Transverse colon (tissue), 4 donors: ENCODE data around the gene MTG2. TPM values are rescaled to one million over a fixed set of nuclear protein-coding genes. Genes with fewer than 3 reads are reported as not detected.
A peak's percentile ranks its signal among the peaks of the same experiment; 100 is the strongest.

Experiments used
- DNase-seq: peaks from one replicate; pipeline ENCODE4 v3.0.0-alpha.2; 2019
- H3K27ac ChIP-seq, 4 donors: fragments of 200-600 bp; sonication (generic); 2 replicates each; pipeline ENCODE4 v1.5.1; 2016 to 2018; ENCODE audit warnings: inconsistent platforms in 4 of 4
- H3K27me3 ChIP-seq: fragments of 200-600 bp; sonication (generic); 2 replicates; pipeline ENCODE4 v1.5.1; 2017; ENCODE audit warnings: inconsistent platforms
- H3K36me3 ChIP-seq, 4 donors: fragments of 200-600 bp; sonication (generic); 2 replicates each; pipeline ENCODE4 v1.5.1; 2017 to 2019; ENCODE audit warnings: inconsistent platforms in 4 of 4
- H3K4me1 ChIP-seq, 4 donors: fragments of 200-600 bp; sonication (generic); 2 replicates each; pipeline ENCODE4 v1.5.1; 2017 to 2020; ENCODE audit warnings: inconsistent platforms in 4 of 4
- H3K4me3 ChIP-seq, 4 donors: fragments of 200-600 bp; sonication (generic); 1 replicate in 1 of 4; 2 replicates in 3 of 4; pipeline versions ENCODE4 v1.5.1 to v1.6.1; 2017 to 2019; ENCODE audit warnings: inconsistent platforms in 4 of 4
- H3K9me3 ChIP-seq, 2 donors: fragments of 200-600 bp; sonication (generic); 2 replicates each; pipeline ENCODE4 v1.5.1; 2017 to 2019; ENCODE audit warnings: inconsistent platforms in 2 of 2
- EP300 ChIP-seq: sonication (generic); formaldehyde crosslinking; IDR thresholded peaks from one replicate; pipeline ENCODE4 v1.6.1; 2017; ENCODE audit warnings: antibody characterized with exemption, low read depth
- POLR2A ChIP-seq: fragments of 450-650 bp; IDR thresholded peaks from one replicate; pipeline ENCODE4 v1.6.1; 2016; ENCODE audit warnings: antibody characterized with exemption, mild to moderate bottlenecking, moderate library complexity
- POLR2AphosphoS5 ChIP-seq, 3 donors: sonication (generic); formaldehyde crosslinking; IDR thresholded peaks; one replicate each; pipeline ENCODE4 v1.6.1; 2016; ENCODE audit warnings: antibody characterized with exemption in 3 of 3
- WGBS, 2 donors: methylation state at CpG; one replicate each; pipeline ENCODE4 v1.1.5; 2018; ENCODE audit warnings: low coverage in 1 of 2; 5-methylcytosine and 5-hydroxymethylcytosine counted together
- in situ Hi-C, 4 donors: fragments of 200-750 bp; cut with MboI; loops; one replicate each; pipeline versions ENCODE4 v1.15.0 to v1.15.1; 2017; ENCODE audit warnings: low sequenced_read_pairs in 3 of 4, low pct_ligation_motif_present in 1 of 4, low pct_unique_long_range_greater_than_20kb in 1 of 4
- intact Hi-C: fragments of 100-400 bp; cut with DNase I; formaldehyde crosslinking; loops from one replicate; pipeline ENCODE4 v1.15.1; 2023; ENCODE audit warnings: low total_unique reads
- total RNA-seq, 4 donors: library from RNA; depleted of rRNA; stranded (reverse); fragments of >200 nt; gene quantifications; one replicate each; pipeline ENCODE4 v1.1.0, GENCODE V29; 2016
- TF ChIP-seq, protein P1 (sequence below), 5 experiments: fragments of 200-600 bp in 3 of 5; fragments of 450-650 bp in 2 of 5; sonication (generic) in 3 of 5; IDR thresholded peaks; 1 replicate in 2 of 5; 2 replicates in 3 of 5; pipeline ENCODE4 v1.5.1; 2016 to 2017; ENCODE audit warnings: antibody characterized with exemption in 5 of 5, inconsistent platforms in 3 of 5, mild to moderate bottlenecking in 2 of 5, moderate library complexity in 1 of 5

Gene MTG2
- total RNA-seq, 4 donors from 2014 or later, result 9.8 to 58.0 (median 23.1) TPM

- WGBS, 2 donors, result 84 to 90% methylated on average over 2 of the region's 2 CpGs
- intact Hi-C loops (loop anchor here (10.0 kb wide), 1 partner anchor 53 kb away; the partner anchor contains the start of gene OSBPL2), in situ Hi-C loops (no loop called here)
- Histone ChIP-seq H3K36me3 (no peaks in the 10 kb centered on the region), H3K9me3 (no peaks in the 10 kb centered on the region), H3K4me1 (peaks cover 7 to 20% (median 18%) of the 10 kb centered on the region in 4 donors), H3K27ac (peak overlapping the region; percentile 94 to 98 (median 96)), H3K27me3 (no peaks in the 10 kb centered on the region), H3K4me3 (peak overlapping the region in 1 of 4 donors; percentile 88)
- no peak for DNase-seq
- no peak for TF ChIP-seq EP300
- no peak for TF ChIP-seq POLR2AphosphoS5 (IDR thresholded peaks at IDR 0.05)
- no peak for TF ChIP-seq POLR2A
- TF ChIP-seq, protein P1, sequence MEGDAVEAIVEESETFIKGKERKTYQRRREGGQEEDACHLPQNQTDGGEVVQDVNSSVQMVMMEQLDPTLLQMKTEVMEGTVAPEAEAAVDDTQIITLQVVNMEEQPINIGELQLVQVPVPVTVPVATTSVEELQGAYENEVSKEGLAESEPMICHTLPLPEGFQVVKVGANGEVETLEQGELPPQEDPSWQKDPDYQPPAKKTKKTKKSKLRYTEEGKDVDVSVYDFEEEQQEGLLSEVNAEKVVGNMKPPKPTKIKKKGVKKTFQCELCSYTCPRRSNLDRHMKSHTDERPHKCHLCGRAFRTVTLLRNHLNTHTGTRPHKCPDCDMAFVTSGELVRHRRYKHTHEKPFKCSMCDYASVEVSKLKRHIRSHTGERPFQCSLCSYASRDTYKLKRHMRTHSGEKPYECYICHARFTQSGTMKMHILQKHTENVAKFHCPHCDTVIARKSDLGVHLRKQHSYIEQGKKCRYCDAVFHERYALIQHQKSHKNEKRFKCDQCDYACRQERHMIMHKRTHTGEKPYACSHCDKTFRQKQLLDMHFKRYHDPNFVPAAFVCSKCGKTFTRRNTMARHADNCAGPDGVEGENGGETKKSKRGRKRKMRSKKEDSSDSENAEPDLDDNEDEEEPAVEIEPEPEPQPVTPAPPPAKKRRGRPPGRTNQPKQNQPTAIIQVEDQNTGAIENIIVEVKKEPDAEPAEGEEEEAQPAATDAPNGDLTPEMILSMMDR (IDR thresholded peaks at IDR 0.05), result no peak
Observed at GRCh38 chr20:62181808-62182207, 1.0 kb upstream of the MTG2 start.

DNA sequence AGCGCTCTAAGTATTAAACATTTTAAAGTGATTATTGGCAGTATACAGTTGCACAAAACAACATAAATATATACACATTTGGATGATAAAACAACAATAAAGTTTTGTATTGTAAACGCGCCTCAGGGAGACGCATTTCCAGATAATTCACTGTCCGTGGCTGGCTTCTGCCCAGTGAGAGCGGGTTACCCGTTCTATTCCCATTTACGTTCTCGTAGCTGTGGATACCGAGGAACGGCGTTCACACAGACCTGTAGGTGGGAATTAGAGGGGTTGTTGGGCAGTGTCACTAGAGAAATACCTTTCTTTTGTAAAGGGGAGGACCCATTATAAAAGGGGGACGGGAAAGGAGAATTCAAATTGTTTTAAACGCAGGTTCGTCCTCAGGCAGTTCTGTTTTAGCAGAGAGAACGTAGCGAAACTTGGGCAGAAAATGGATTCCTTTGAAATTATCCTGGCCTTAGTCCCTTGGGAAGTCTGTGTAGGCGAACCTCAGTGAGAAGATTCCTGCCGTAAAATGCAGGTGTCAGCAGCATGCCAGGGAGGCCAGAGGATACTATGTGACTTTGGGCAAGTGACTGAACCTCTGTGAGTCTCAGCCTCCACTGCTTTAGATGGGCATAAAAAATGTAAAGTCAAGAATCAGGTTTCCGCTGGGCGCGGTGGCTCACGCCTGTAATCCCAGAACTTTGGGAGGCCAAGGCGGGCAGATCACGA is 756 bp downstream of the MTG2 start:
- Histone ChIP-seq H3K4me3 (peak overlapping the region; percentile 70 to 95 (median 88)), H3K27ac (peak overlapping the region; percentile 94 to 98 (median 96)), H3K36me3 (no peaks in the 10 kb centered on the region), H3K9me3 (no peaks in the 10 kb centered on the region), H3K27me3 (no peaks in the 10 kb centered on the region), H3K4me1 (peaks cover 7 to 25% (median 22%) of the 10 kb centered on the region in 4 donors)
- no peak for DNase-seq
- TF ChIP-seq EP300, result no peak
- TF ChIP-seq, protein P1 (IDR thresholded peaks at IDR 0.05), result no peak
- TF ChIP-seq POLR2AphosphoS5 (IDR thresholded peaks at IDR 0.05), result no peak
- no peak for TF ChIP-seq POLR2A
- intact Hi-C loops, result loop anchor here (10.0 kb wide), 1 partner anchor 51 kb away; the partner anchor contains the start of gene OSBPL2
- in situ Hi-C loops, result no loop called here
- 6 to 22% methylated on average over 6 to 25 of the region's 25 CpGs for WGBS, 2 donors

- Histone ChIP-seq H3K36me3 (peaks cover 0 to 5% (median 2%) of the 10 kb centered on the region in 4 donors), H3K4me3 (no peak overlapping the region), H3K9me3 (no peaks in the 10 kb centered on the region), H3K4me1 (peaks cover 7 to 25% (median 22%) of the 10 kb centered on the region in 4 donors), H3K27ac (no peak overlapping the region), H3K27me3 (no peaks in the 10 kb centered on the region)
- DNase-seq, result no peak
- intact Hi-C loops (loop anchor here (10.0 kb wide), 1 partner anchor 49 kb away; the partner anchor contains the start of gene OSBPL2), in situ Hi-C loops (no loop called here)
- no peak for TF ChIP-seq POLR2A
- no peak for TF ChIP-seq EP300
- no peak for TF ChIP-seq POLR2AphosphoS5 (IDR thresholded peaks at IDR 0.05)
- TF ChIP-seq, protein P1 (IDR thresholded peaks at IDR 0.05), result no peak
- WGBS, 2 donors, result 87 to 100% methylated on average over 1 to 3 of the region's 3 CpGs
Observed at GRCh38 chr20:62186096-62186426, 3.2 kb downstream of the MTG2 start.

DNA sequence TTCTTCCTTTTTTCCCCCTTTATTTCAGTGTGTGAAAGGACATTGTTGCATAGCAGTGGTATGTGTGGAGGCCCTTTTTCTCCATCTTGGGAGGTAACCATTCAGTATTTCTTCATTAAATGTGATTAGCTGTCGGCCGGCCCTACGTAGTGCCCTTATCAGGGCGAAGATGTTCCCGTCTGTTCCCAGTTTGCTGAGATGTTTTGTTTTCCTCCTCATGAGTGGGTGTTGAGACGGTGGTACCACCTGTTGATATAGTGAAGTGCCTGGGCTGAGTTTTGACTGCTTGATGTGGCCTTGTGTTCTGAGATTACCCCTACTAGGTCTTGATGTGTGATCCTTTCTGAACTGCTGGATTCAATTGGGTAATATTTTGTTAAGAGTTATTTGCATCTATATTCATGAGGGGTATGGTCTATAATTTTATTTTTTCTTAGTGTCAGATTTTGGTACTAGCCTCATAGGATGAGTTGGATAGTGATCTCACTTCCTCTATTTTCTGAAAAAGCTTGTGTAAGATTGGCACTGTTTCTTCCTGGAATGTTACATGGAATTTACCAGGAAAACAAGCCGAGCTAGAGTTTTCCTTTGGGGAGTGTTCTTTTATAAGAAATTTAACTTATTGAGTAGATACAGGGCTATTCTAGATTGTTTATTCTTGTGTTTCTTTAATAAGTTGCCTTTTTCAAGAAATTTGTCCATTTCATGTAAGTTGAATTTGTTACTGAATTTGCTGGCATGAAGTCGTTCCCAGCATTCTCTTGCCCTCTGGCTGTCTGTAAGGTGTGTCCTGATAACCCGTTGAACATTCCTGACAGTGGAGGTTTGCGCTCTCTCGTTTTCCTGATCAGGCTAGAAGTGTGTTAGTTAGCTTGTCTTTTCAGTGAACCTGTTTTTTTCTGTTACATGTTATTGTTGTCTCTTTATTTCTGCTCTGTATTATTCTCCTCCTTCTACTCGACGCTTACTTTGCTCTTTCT is 4.3 kb downstream of the MTG2 start:
- no peak for TF ChIP-seq EP300
- TF ChIP-seq, protein P1 (IDR thresholded peaks at IDR 0.05), result no peak
- TF ChIP-seq POLR2A, result no peak
- no peak for TF ChIP-seq POLR2AphosphoS5 (IDR thresholded peaks at IDR 0.05)
- intact Hi-C loops, result loop anchor here (10.0 kb wide), 1 partner anchor 48 kb away; the partner anchor contains the start of gene OSBPL2
- peaks cover 7 to 22% (median 17%) of the 10 kb centered on the region in 4 donors for H3K4me1 ChIP-seq
- H3K9me3 ChIP-seq, result no peaks in the 10 kb centered on the region
- peaks cover 0 to 5% (median 2%) of the 10 kb centered on the region in 4 donors for H3K36me3 ChIP-seq
- in situ Hi-C loops, result no loop called here
- H3K4me3 ChIP-seq, result no peak overlapping the region
- DNase-seq, result no peak
- no peaks in the 10 kb centered on the region for H3K27me3 ChIP-seq
- WGBS, 2 donors, result 53 to 81% methylated on average over 8 to 13 of the region's 13 CpGs
- H3K27ac ChIP-seq, result peak overlapping the region in 1 of 4 donors; percentile 22
